Measurements from ENCODE around the gene MED27. TPM values are rescaled to one million over a fixed set of nuclear protein-coding genes. Genes with fewer than 3 reads are reported as not detected.

MED27 gene, protein sequence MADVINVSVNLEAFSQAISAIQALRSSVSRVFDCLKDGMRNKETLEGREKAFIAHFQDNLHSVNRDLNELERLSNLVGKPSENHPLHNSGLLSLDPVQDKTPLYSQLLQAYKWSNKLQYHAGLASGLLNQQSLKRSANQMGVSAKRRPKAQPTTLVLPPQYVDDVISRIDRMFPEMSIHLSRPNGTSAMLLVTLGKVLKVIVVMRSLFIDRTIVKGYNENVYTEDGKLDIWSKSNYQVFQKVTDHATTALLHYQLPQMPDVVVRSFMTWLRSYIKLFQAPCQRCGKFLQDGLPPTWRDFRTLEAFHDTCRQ
- total RNA-seq: 12.1 and 23.7 TPM in 2 replicates

DNA sequence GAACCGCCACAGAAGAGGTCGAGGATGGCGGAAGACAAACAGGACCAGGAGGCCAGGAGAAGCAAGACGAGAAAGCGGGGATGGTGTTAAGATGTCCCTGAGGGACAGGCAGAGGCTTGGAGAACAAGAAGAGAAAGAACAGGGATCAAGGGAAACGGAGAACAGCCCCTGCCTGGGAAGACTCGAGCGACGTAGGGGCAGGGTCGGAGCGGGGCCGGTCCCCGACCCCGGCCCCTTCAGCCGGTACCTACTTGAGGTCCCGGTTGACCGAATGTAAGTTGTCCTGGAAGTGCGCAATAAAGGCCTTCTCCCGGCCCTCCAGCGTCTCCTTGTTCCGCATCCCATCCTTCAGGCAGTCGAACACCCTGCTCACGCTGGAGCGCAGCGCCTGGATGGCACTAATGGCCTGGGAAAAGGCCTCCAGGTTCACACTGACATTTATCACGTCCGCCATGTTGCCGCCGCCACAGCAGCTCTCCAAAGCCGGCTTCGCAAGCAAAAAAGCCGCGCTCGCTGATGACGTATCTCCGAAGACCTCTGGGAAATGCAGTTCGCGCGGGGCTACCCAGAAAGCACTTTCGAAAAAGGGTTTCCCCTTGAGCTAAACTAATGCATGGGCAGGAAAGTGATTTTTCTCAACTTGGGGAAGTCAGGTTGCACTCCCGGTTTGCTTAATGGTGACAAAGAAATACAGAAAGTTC lies at the start of gene MED27:
Gene MED27, minus strand, starts transcription at position 477 of the 701 bp plus-strand sequence. Its CDS starts 23 bp downstream, at position 454.

Other genes starting within 250 kb of the MED27 start
- 3.5 and 6.1 TPM in 2 replicates for gene NTNG2, start 82.2 kb upstream of the MED27 start, total RNA-seq

Measured in uterine smooth muscle cell (primary cell).